Peyer's patch (tissue), 4 donors: ENCODE measurements around the gene SH2B3.

Experiments
- POLR2A ChIP-seq, 2 donors: fragments of 450-650 bp; IDR thresholded peaks; one replicate each; pipeline ENCODE4 v1.5.1; 2017; ENCODE audit warnings: antibody characterized with exemption in 2 of 2, mild to moderate bottlenecking in 2 of 2, moderate library complexity in 2 of 2
- TF ChIP-seq, protein P1 (sequence below), 6 experiments: fragments of 450-650 bp in 4 of 6; fragments of 200-600 bp in 2 of 6; sonication (generic) in 1 of 6; IDR thresholded peaks; one replicate each; pipeline ENCODE4 v1.5.1; 2017 to 2019; ENCODE audit warnings: antibody characterized with exemption in 6 of 6, mild to moderate bottlenecking in 3 of 6, moderate library complexity in 1 of 6

DNA sequence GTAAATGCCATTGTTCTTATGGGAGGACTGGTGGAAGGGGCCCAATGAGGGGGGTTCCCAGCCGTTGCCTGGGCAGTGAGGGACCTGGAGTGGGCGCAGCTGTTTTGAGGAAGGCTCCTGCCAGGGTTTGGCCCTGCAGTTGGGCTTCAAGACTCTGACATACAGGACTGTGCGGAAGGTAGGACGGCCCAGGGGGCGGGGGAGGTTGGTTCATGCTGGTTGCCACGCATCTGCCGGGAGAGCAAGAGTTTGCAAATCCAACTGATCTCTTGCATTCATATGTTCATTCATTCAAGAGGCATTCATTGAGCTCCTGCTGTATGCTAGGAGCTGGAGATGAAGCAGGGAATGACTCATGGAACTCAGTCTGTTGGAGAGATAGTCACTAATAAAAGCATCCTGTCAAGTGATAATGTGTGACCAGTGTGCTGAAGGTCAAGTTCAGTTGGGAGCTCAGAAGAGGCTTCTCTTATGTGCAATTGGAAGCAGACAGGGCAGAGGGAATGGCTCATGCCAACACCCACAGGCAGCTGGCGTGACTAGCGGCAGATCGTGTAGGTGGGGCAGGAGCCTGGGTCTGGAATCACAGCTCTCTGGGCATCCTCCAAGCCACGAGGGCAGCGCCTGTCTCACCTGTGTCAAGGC lies 7.8 kb downstream of the SH2B3 start:
- TF ChIP-seq, protein P1, sequence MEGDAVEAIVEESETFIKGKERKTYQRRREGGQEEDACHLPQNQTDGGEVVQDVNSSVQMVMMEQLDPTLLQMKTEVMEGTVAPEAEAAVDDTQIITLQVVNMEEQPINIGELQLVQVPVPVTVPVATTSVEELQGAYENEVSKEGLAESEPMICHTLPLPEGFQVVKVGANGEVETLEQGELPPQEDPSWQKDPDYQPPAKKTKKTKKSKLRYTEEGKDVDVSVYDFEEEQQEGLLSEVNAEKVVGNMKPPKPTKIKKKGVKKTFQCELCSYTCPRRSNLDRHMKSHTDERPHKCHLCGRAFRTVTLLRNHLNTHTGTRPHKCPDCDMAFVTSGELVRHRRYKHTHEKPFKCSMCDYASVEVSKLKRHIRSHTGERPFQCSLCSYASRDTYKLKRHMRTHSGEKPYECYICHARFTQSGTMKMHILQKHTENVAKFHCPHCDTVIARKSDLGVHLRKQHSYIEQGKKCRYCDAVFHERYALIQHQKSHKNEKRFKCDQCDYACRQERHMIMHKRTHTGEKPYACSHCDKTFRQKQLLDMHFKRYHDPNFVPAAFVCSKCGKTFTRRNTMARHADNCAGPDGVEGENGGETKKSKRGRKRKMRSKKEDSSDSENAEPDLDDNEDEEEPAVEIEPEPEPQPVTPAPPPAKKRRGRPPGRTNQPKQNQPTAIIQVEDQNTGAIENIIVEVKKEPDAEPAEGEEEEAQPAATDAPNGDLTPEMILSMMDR (IDR thresholded peaks at IDR 0.05) = no peak
- no peak for TF ChIP-seq POLR2A (IDR thresholded peaks at IDR 0.05)
